IPS DF 19.7 (cell line): ENCODE data around the gene TEX9.
A peak's percentile ranks its signal among the peaks of the same experiment; 100 is the strongest.
"Not testable (repeated sequence)": the region's sequence is repeated elsewhere in the genome, so short reads cannot be mapped to it uniquely, and the experiment has no call there.

ENCODE experiments used
- DNase-seq: peaks from one replicate; pipeline ENCODE4 v3.0.0-alpha.2; 2013; ENCODE audit warnings: low read depth, low spot score

Gene TEX9

GRCh38 chr15:56365075-56365711, at the start of gene TEX9:
Gene TEX9, plus strand, starts transcription at chr15:56365426. Its CDS starts 25 bp downstream, at chr15:56365451.
- DNase-seq: peak; percentile 73

GRCh38 chr15:56316561-56316960, 48.7 kb upstream of the TEX9 start:
- not testable (repeated sequence) for DNase-seq

GRCh38 chr15:56320316-56320715, 44.9 kb upstream of the TEX9 start:
- no peak for DNase-seq

GRCh38 chr15:56320861-56321260, 44.4 kb upstream of the TEX9 start:
- DNase-seq: no peak

GRCh38 chr15:56322444-56322843, 42.8 kb upstream of the TEX9 start:
- no peak for DNase-seq

- no peak for DNase-seq
Observed at GRCh38 chr15:56323435-56323834, 41.8 kb upstream of the TEX9 start.

- no peak for DNase-seq
Observed at GRCh38 chr15:56325186-56325585, 40.0 kb upstream of the TEX9 start.

- DNase-seq: no peak
Observed at GRCh38 chr15:56327721-56328502, 37.3 kb upstream of the TEX9 start.

- no peak for DNase-seq
Observed at GRCh38 chr15:56337084-56337725, 28.0 kb upstream of the TEX9 start.

- DNase-seq: no peak
Observed at GRCh38 chr15:56339594-56339993, 25.6 kb upstream of the TEX9 start.

GRCh38 chr15:56341201-56341600, 24.0 kb upstream of the TEX9 start:
- no peak for DNase-seq

GRCh38 chr15:56342653-56343052, 22.6 kb upstream of the TEX9 start:
- no peak for DNase-seq

- no peak for DNase-seq
Observed at GRCh38 chr15:56343879-56344278, 21.3 kb upstream of the TEX9 start.

- DNase-seq: no peak
Observed at GRCh38 chr15:56344336-56344735, 20.9 kb upstream of the TEX9 start.

- no peak for DNase-seq
Observed at GRCh38 chr15:56346414-56346813, 18.8 kb upstream of the TEX9 start.

GRCh38 chr15:56349554-56349953, 15.7 kb upstream of the TEX9 start:
- no peak for DNase-seq

GRCh38 chr15:56351353-56351752, 13.9 kb upstream of the TEX9 start:
- DNase-seq: no peak

GRCh38 chr15:56351957-56352506, 13.2 kb upstream of the TEX9 start:
- DNase-seq: no peak

- no peak for DNase-seq
Observed at GRCh38 chr15:56353119-56353518, 12.1 kb upstream of the TEX9 start.

- no peak for DNase-seq
Observed at GRCh38 chr15:56353740-56354139, 11.5 kb upstream of the TEX9 start.

- DNase-seq: no peak
Observed at GRCh38 chr15:56356616-56357015, 8.6 kb upstream of the TEX9 start.

- DNase-seq: no peak
Observed at GRCh38 chr15:56358604-56359003, 6.6 kb upstream of the TEX9 start.
